ENCODE data around the gene MACO1. TPM values are rescaled to one million over a fixed set of nuclear protein-coding genes. Genes with fewer than 3 reads are reported as not detected.
A peak's percentile ranks its signal among the peaks of the same experiment; 100 is the strongest.

Gene MACO1
- total RNA-seq, 1 experiment from 2014 or later: 16.3 TPM

DNA sequence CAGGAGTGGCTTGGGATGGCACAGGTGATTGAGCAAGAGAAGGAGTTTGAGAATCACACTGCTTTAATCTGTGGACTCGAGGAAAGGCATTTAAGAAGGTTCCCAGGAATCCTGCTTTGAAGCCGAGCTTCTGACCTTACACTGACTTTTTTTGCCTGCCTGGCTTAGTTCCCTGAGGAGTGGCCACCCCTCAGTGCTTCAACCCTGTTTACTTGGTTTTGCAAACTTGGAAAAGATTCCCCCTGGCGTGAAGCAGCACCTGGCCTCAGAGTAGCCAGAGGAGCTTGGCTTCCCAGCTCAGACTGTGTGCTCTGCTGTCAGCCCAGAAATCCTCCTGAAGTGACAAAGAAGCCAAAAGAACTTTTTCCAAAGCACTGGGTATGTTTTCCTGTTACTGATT lies 64.3 kb downstream of the MACO1 start:
- Histone ChIP-seq H3K23ac (ENCODE audit: insufficient read length, low read depth, low read length) (no peak overlapping the region), H2AFZ (ENCODE audit: low read length) (no peak overlapping the region), H4K8ac (replicated peaks; ENCODE audit: insufficient read length, low read depth, low read length) (no peak overlapping the region), H4K91ac (ENCODE audit: insufficient read length, low read depth, low read length) (no peak overlapping the region), H3K79me2 (ENCODE audit: insufficient read depth, low read length) (no peaks in the 10 kb centered on the region), H3K9me3 (ENCODE audit: control insufficient read depth, low read depth, low read length) (no peaks in the 10 kb centered on the region), H2BK20ac (ENCODE audit: low read depth, low read length, poor library complexity, severe bottlenecking) (no peak overlapping the region), H3K14ac (ENCODE audit: insufficient read depth, low read length) (no peak overlapping the region), H3K27me3 (ENCODE audit: insufficient read depth, low read length) (no peaks in the 10 kb centered on the region), H3K4ac (ENCODE audit: low read depth, low read length) (no peak overlapping the region), H4K5ac (ENCODE audit: insufficient read length, low read depth, low read length) (no peak overlapping the region), H3K4me2 (ENCODE audit: insufficient read depth, insufficient read length, low read length) (no peak overlapping the region), H3T11ph (ENCODE audit: low read length) (no peak overlapping the region), H2BK12ac (ENCODE audit: insufficient read length, low read depth, low read length) (no peak overlapping the region), H2BK15ac (ENCODE audit: low read depth, low read length) (no peak overlapping the region), H3K18ac (ENCODE audit: insufficient read length, low read depth, low read length) (no peak overlapping the region), H2BK5ac (ENCODE audit: insufficient read length, low read length) (no peak overlapping the region), H3K27ac (ENCODE audit: insufficient read length, low read depth, low read length) (no peak overlapping the region), H4K20me1 (ENCODE audit: control insufficient read depth, insufficient read depth, insufficient read length) (no peaks in the 10 kb centered on the region), H3K9ac (ENCODE audit: extremely low read depth, insufficient read length, low read length) (no peak overlapping the region), H3K23me2 (ENCODE audit: insufficient read length, low read depth, low read length, poor library complexity, severe bottlenecking) (no peaks in the 10 kb centered on the region), H3K79me1 (ENCODE audit: insufficient read depth, low read depth, low read length, poor library complexity, severe bottlenecking) (no peaks in the 10 kb centered on the region), H3K4me1 (ENCODE audit: insufficient read depth, low read length) (no peaks in the 10 kb centered on the region), H2BK120ac (ENCODE audit: low read depth, low read length, poor library complexity, severe bottlenecking) (no peak overlapping the region), H2AK5ac (ENCODE audit: insufficient read length, low read length) (no peak overlapping the region), H3K56ac (ENCODE audit: insufficient read length, low read depth, low read length) (no peak overlapping the region)
- Mint-ChIP-seq H3K9me3 (no peaks in the 10 kb centered on the region), H3K4me3 (no peak overlapping the region), H3K27ac (peak overlapping the region in 1 of 3 experiments; percentile 83; a peak in 2 of 7 replicates), H3K4me1 (peaks cover 9 to 14% of the 10 kb centered on the region in 2 experiments), H3K27me3 (ENCODE audit: low read depth) (no peaks in the 10 kb centered on the region), H3K36me3 (ENCODE audit: insufficient read depth in 1 of 3, low read depth in 3 of 3) (peaks cover 2 to 53% (median 4%) of the 10 kb centered on the region in 3 experiments; a peak in 5 of 7 replicates)
- DNase-seq: no peak
- whole genome bisulfite sequencing (ENCODE audit: extremely low coverage, insufficient read length, low lambda C conversion rate): no CpG with 5 or more reads among the region's 3 CpGs
- TF ChIP-seq, protein P1, sequence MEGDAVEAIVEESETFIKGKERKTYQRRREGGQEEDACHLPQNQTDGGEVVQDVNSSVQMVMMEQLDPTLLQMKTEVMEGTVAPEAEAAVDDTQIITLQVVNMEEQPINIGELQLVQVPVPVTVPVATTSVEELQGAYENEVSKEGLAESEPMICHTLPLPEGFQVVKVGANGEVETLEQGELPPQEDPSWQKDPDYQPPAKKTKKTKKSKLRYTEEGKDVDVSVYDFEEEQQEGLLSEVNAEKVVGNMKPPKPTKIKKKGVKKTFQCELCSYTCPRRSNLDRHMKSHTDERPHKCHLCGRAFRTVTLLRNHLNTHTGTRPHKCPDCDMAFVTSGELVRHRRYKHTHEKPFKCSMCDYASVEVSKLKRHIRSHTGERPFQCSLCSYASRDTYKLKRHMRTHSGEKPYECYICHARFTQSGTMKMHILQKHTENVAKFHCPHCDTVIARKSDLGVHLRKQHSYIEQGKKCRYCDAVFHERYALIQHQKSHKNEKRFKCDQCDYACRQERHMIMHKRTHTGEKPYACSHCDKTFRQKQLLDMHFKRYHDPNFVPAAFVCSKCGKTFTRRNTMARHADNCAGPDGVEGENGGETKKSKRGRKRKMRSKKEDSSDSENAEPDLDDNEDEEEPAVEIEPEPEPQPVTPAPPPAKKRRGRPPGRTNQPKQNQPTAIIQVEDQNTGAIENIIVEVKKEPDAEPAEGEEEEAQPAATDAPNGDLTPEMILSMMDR (conservative IDR thresholded peaks at IDR 0.05): no peak
